ENCODE measurements around the gene PCID2. TPM values are rescaled to one million over a fixed set of nuclear protein-coding genes. Genes with fewer than 3 reads are reported as not detected.

The PCID2 gene
- total and polyA plus RNA-seq, 2 experiments from 2014 or later, result 79.6 to 107 TPM

GRCh38 chr13:113159701-113160100 lies 48.8 kb downstream of the PCID2 start:
- H3K4me1 Mint-ChIP-seq, result peaks cover 39% of the 10 kb centered on the region
- DNase-seq (ENCODE audit: low spot score) (no peak), ATAC-seq (peak; percentile 56)

More at GRCh38 chr13:113159701-113160100, 48.8 kb downstream of the PCID2 start:
- Histone ChIP-seq H4K20me1 (replicated peaks; ENCODE audit: insufficient read depth) (no peaks in the 10 kb centered on the region), H3K9me2 (ENCODE audit: insufficient read depth) (no peaks in the 10 kb centered on the region), H3K4me2 (no peak overlapping the region), H3K4me1 (ENCODE audit: insufficient read depth) (peaks cover 12% of the 10 kb centered on the region; the same call in 1 of the 2 replicates), H3F3A (replicated peaks; ENCODE audit: low read depth) (0 out of 2 replicates have a peak, but pooled peaks cover under 1% of the 10 kb centered on the region), H3K27me3 (ENCODE audit: insufficient read depth) (no peaks in the 10 kb centered on the region), H2AFZ (peak overlapping the region; percentile 81), H3K4me3 (no peak overlapping the region), H3K27ac (ENCODE audit: low read depth) (no peak overlapping the region), H3K79me2 (replicated peaks; ENCODE audit: insufficient read depth) (no peaks in the 10 kb centered on the region), H3K36me3 (ENCODE audit: insufficient read depth) (no peaks in the 10 kb centered on the region)
- H3K4me3 Mint-ChIP-seq, result no peak overlapping the region; the same call in 2 of the 3 replicates
- H3K27me3 Mint-ChIP-seq (ENCODE audit: insufficient read depth, low read depth, poor library complexity), result peaks cover 10% of the 10 kb centered on the region
- H3K36me3 Mint-ChIP-seq (ENCODE audit: low read depth), result no peaks in the 10 kb centered on the region; the same call in 2 of the 3 replicates
- H3K27ac Mint-ChIP-seq, result no peak overlapping the region
- no peak for TF ChIP-seq NANOG (IDR thresholded peaks at IDR 0.05; ENCODE audit: borderline replicate concordance)
- no peak for TF ChIP-seq POLR2AphosphoS5 (IDR thresholded peaks at IDR 0.05; ENCODE audit: low read depth)
- no peak for TF ChIP-seq EZH2 (IDR thresholded peaks at IDR 0.05; ENCODE audit: low read depth, unreplicated experiment)
- TF ChIP-seq CREB1 (CRISPR knock-in tag; IDR thresholded peaks at IDR 0.05; ENCODE audit: low read depth), result no peak
- TF ChIP-seq JUNB (IDR thresholded peaks at IDR 0.05; ENCODE audit: unreplicated experiment), result no peak
- no peak for TF ChIP-seq ZNF462 (CRISPR knock-in tag; IDR thresholded peaks at IDR 0.05)
- no peak for TF ChIP-seq STAT1 (IDR thresholded peaks at IDR 0.05; ENCODE audit: unreplicated experiment)
- TF ChIP-seq ZNF114 (CRISPR knock-in tag; IDR thresholded peaks at IDR 0.05), result no peak
- TF ChIP-seq CTCF (conservative IDR thresholded peaks at IDR 0.05; ENCODE audit: low read depth in 2 of 2), result no peak
- TF ChIP-seq ETS1 (IDR thresholded peaks at IDR 0.05), result no peak
- TF ChIP-seq REST (IDR thresholded peaks at IDR 0.05; ENCODE audit: unreplicated experiment), result no peak
- peaks cover 3% of the 10 kb centered on the region; the same call in 1 of the 3 replicates for H3K9me3 Mint-ChIP-seq
